Prostate gland (tissue), 2 donors: ENCODE data around the gene SORBS1. TPM values are rescaled to one million over a fixed set of nuclear protein-coding genes. Genes with fewer than 3 reads are reported as not detected.

Source experiments
- DNase-seq: peaks from one replicate; pipeline ENCODE4 v3.0.0-alpha.2; 2019; ENCODE audit warnings: low spot score
- H3K27ac ChIP-seq, 2 donors: fragments of 200-600 bp; sonication (generic); 2 replicates each; pipeline ENCODE4 v1.5.1; 2017 to 2019
- H3K27me3 ChIP-seq: fragments of 200-600 bp; sonication (generic); replicated peaks from 2 replicates; pipeline ENCODE4 v1.5.1; 2019; ENCODE audit not compliant: insufficient read depth
- H3K36me3 ChIP-seq, 2 donors: fragments of 200-600 bp; sonication (generic); 1 replicate in 1 of 2; 2 replicates in 1 of 2; pipeline versions ENCODE4 v1.5.1 to v1.8.1; 2017 to 2019
- H3K4me1 ChIP-seq: fragments of 200-600 bp; sonication (generic); replicated peaks from 2 replicates; pipeline ENCODE4 v1.5.1; 2019
- H3K4me3 ChIP-seq, 2 donors: fragments of 200-600 bp; sonication (generic); 2 replicates each; pipeline ENCODE4 v1.5.1; 2017 to 2019
- H3K9me3 ChIP-seq: fragments of 200-600 bp; sonication (generic); 2 replicates; pipeline ENCODE4 v1.5.1; 2017
- CTCF ChIP-seq, 4 experiments: fragments of 200-600 bp in 2 of 4; fragments of 450-650 bp in 2 of 4; sonication (generic) in 2 of 4; IDR thresholded peaks; 1 replicate in 3 of 4; 2 replicates in 1 of 4; pipeline ENCODE4 v1.5.1; 2016 to 2019; ENCODE audit warnings: antibody characterized with exemption in 4 of 4, mild to moderate bottlenecking in 2 of 4, moderate library complexity in 2 of 4
- POLR2A ChIP-seq: fragments of 450-650 bp; IDR thresholded peaks from one replicate; pipeline ENCODE4 v1.6.1; 2016; ENCODE audit warnings: antibody characterized with exemption, mild to moderate bottlenecking
- POLR2AphosphoS5 ChIP-seq: sonication (generic); formaldehyde crosslinking; IDR thresholded peaks from one replicate; pipeline ENCODE4 v1.6.1; 2017; ENCODE audit warnings: antibody characterized with exemption
- WGBS: methylation state at CpG from one replicate; pipeline ENCODE4 v1.1.5; 2018; 5-methylcytosine and 5-hydroxymethylcytosine counted together
- intact Hi-C: fragments of 100-400 bp; cut with DNase I; formaldehyde crosslinking; loops from one replicate; pipeline ENCODE4 v1.14.2; 2022
- total RNA-seq, 2 donors: library from RNA; depleted of rRNA; stranded (reverse); fragments of >200 nt; gene quantifications; one replicate each; pipeline ENCODE4 v1.1.0, GENCODE V29; 2016

The SORBS1 gene
- total RNA-seq, 2 donors from 2014 or later = 84.6 to 189 TPM

- no peak overlapping the region for H3K4me3 ChIP-seq
- no peaks in the 10 kb centered on the region for H3K9me3 ChIP-seq
- H3K27ac ChIP-seq = no peak overlapping the region
- intact Hi-C loops = no loop called here
- no peak for TF ChIP-seq CTCF (IDR thresholded peaks at IDR 0.05)
- TF ChIP-seq POLR2AphosphoS5 = no peak
- TF ChIP-seq POLR2A = no peak
- no peaks in the 10 kb centered on the region for H3K36me3 ChIP-seq
- DNase-seq = no peak
- H3K4me1 ChIP-seq = no peaks in the 10 kb centered on the region
- no peaks in the 10 kb centered on the region for H3K27me3 ChIP-seq
- WGBS = 59% methylated on average over 2 of the region's 2 CpGs
These were observed 64.8 kb downstream of the SORBS1 start for GRCh38 chr10:95496246-95496911.

DNA sequence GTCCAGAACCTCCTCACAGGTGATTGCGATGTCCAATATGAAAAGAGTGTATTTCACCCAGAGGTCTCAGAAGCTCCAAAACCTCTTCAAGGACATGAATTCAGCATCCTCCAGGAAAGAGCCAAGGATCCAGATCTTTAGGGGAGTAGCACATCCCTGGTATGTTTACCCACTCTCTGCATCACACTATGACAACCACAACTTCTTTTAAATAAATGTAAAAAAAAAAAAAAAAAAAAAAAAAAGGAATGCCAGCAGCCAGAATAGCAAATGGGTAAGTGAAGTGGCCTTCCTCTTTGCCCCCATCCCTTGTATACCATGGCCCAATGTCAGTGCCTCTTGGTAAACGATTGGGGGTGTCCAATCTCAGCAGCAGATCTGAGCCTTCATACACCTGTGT is 67.3 kb downstream of the SORBS1 start:
- TF ChIP-seq POLR2AphosphoS5 (no peak), POLR2A (no peak), CTCF (IDR thresholded peaks at IDR 0.05) (no peak)
- WGBS = 79% methylated on average over 2 of the region's 2 CpGs
- H3K4me3 ChIP-seq = no peak overlapping the region
- no peaks in the 10 kb centered on the region for H3K36me3 ChIP-seq
- H3K27ac ChIP-seq = no peak overlapping the region
- intact Hi-C loops = no loop called here
- H3K4me1 ChIP-seq = no peaks in the 10 kb centered on the region
- H3K27me3 ChIP-seq = no peaks in the 10 kb centered on the region
- DNase-seq = no peak
- H3K9me3 ChIP-seq = no peaks in the 10 kb centered on the region

DNA sequence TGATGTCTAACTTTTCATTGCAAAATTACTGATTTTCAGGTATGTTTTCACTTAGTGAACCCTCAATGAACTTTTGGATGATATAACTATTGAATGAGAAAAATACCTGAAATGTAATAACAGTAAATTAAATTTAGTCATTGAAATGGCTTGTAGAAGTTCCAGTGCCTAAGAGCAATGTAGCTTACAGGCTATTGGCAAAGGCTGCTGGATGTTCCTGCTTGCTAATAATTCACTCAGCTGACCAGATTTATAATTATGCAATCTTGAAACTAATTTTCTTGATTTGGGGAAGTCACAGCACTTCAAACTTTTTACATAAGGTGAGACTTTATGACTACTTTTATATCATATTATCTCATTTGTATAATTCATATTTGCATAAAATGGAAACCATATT is 73.2 kb downstream of the SORBS1 start:
- no peaks in the 10 kb centered on the region for H3K36me3 ChIP-seq
- H3K9me3 ChIP-seq = no peaks in the 10 kb centered on the region
- no peaks in the 10 kb centered on the region for H3K4me1 ChIP-seq
- H3K27me3 ChIP-seq = no peaks in the 10 kb centered on the region
- no peak for DNase-seq
- H3K27ac ChIP-seq = no peak overlapping the region
- no peak overlapping the region for H3K4me3 ChIP-seq
- TF ChIP-seq POLR2A (no peak), CTCF (IDR thresholded peaks at IDR 0.05) (no peak), POLR2AphosphoS5 (no peak)
- intact Hi-C loops = no loop called here

DNA sequence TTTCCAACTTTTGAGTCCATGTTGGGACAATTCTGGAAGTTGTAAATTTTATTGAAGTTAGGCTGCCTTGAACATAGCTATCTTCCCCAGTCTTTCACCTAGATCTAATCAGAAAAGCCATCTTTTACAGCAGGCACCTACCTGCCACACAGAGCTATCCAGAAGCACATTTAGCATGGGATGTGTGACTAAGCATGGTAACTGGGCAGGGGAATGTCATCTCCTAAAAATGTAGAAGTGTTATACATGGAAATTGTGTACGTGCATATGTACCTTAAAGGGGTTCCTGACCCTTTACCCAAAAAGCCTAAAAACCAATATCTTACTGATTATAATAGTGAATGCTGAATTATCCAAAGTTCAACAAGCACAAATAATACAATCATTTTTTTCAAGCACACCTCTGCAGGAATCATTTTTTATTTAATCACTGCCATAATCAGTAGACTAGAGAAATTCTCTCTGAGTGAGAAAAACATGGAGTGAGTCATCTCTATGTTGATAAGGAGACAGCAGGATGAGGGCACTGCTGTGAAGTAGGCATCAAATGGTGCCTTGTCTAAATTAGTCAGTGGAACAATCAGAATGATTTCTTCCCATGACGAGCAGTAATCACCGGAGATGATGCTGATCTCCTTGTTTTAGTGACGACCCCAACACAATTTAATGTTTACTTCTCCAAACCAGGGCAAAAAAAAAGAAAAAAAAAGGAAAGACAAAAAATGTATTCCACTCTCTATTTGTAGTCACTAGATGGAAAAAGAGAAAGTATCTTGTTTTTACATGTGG is 75.9 kb downstream of the SORBS1 start:
- no peaks in the 10 kb centered on the region for H3K4me1 ChIP-seq
- no peaks in the 10 kb centered on the region for H3K36me3 ChIP-seq
- DNase-seq = no peak
- H3K27ac ChIP-seq = no peak overlapping the region
- intact Hi-C loops = no loop called here
- H3K4me3 ChIP-seq = no peak overlapping the region
- 82% methylated on average over 4 of the region's 4 CpGs for WGBS
- H3K9me3 ChIP-seq = no peaks in the 10 kb centered on the region
- TF ChIP-seq POLR2AphosphoS5 (no peak), CTCF (IDR thresholded peaks at IDR 0.05) (no peak), POLR2A (no peak)
- H3K27me3 ChIP-seq = no peaks in the 10 kb centered on the region
